ENCODE data around the gene RABL2B.

GRCh38 chr22:50732681-50733080, 50.8 kb downstream of the RABL2B start:
- no peak for TF ChIP-seq ARNTL (CRISPR knock-in tag; IDR thresholded peaks at IDR 0.05; ENCODE audit: borderline replicate concordance, low read depth)
- TF ChIP-seq BACH2 (CRISPR knock-in tag; IDR thresholded peaks at IDR 0.05; ENCODE audit: borderline replicate concordance), result no peak
- no peak for TF ChIP-seq PATZ1 (CRISPR knock-in tag; IDR thresholded peaks at IDR 0.05; ENCODE audit: borderline replicate concordance)
- TF ChIP-seq ZC3H10 (CRISPR knock-in tag; IDR thresholded peaks at IDR 0.05), result no peak
- no peak for TF ChIP-seq ZFP3 (CRISPR knock-in tag; IDR thresholded peaks at IDR 0.05)
- TF ChIP-seq ZNF565 (CRISPR knock-in tag; conservative IDR thresholded peaks at IDR 0.05; ENCODE audit: low read depth), result no peak
- TF ChIP-seq GLIS3 (CRISPR knock-in tag; IDR thresholded peaks at IDR 0.05), result no peak
- TF ChIP-seq ESRRG (CRISPR knock-in tag; IDR thresholded peaks at IDR 0.05), result no peak
- TF ChIP-seq OSR1 (CRISPR knock-in tag; IDR thresholded peaks at IDR 0.05), result no peak
- no peak for TF ChIP-seq ISL1 (CRISPR knock-in tag; IDR thresholded peaks at IDR 0.05)

All from SK-N-SH treated with all-trans-retinoic acid at 6 μM for 48 hours (cell line).